AG08395 (cell line): ENCODE data around the gene NLN.

ENCODE experiments used
- DNase-seq: peaks from one replicate; pipeline ENCODE4 v3.0.0; 2012; ENCODE audit warnings: mixed read lengths, low spot score

The NLN gene

GRCh38 chr5:65873181-65873750 is 151.3 kb downstream of the NLN start:
- DNase-seq: peak; percentile 22

- no peak for DNase-seq
These were observed 152.2 kb downstream of the NLN start for GRCh38 chr5:65874241-65874640.

- DNase-seq: no peak
These were observed 154.5 kb downstream of the NLN start for GRCh38 chr5:65876496-65876895.

GRCh38 chr5:65876970-65877369 is 155.0 kb downstream of the NLN start:
- DNase-seq: no peak
